Panc1 (cell line): ENCODE measurements around the gene NINJ2. TPM values are rescaled to one million over a fixed set of nuclear protein-coding genes. Genes with fewer than 3 reads are reported as not detected.

Source experiments
- ATAC-seq: fragments of 200-7000 bp; cut with Tn5 transposase; 2 replicates; pipeline ENCODE4 v1.9.1; 2020; ENCODE audit warnings: mild to moderate bottlenecking, moderate library complexity
- BruUV-seq: library from RNA; stranded (reverse); fragments of 400-500 nt; replicated peaks from 2 replicates; lab custom pipeline; 2021; lab: Mats Ljungman, UMichigan
- CTCF ChIA-PET: fragments of 300-600 bp; sonication (Branson Sonifier 250); formaldehyde crosslinking; loops from one replicate; lab custom pipeline; 2022; ENCODE audit warnings: antibody characterized with exemption; lab: Charles Lee
- POLR2A ChIA-PET: fragments of 300-600 bp; sonication (Branson Sonifier 250); formaldehyde crosslinking; loops from one replicate; lab custom pipeline; 2022; ENCODE audit warnings: antibody characterized with exemption; lab: Charles Lee
- DNase-seq: peaks from one replicate; pipeline ENCODE4 v3.0.0-alpha.2; 2010; ENCODE audit warnings: low read depth, low spot score
- H3K27ac ChIP-seq: 2 replicates; pipeline ENCODE4 v1.5.1; 2011; ENCODE audit warnings: mild to moderate bottlenecking, low read length, inconsistent platforms
- H3K27me3 ChIP-seq: fragments of 200-500 bp; sonication (Bioruptor generic); 2 replicates; pipeline ENCODE4 v1.6.0; 2014; ENCODE audit warnings: low read length, inconsistent platforms; ENCODE audit not compliant: control insufficient read depth, insufficient read depth
- H3K36me3 ChIP-seq: fragments of 200-500 bp; sonication (Bioruptor generic); 2 replicates; pipeline ENCODE4 v1.5.1; 2014; ENCODE audit warnings: inconsistent platforms, mild to moderate bottlenecking, low read length, moderate library complexity; ENCODE audit not compliant: control insufficient read depth, insufficient read depth
- H3K4me1 ChIP-seq: 2 replicates; pipeline ENCODE4 v1.5.1; 2011; ENCODE audit warnings: inconsistent platforms, mild to moderate bottlenecking, low read length, moderate library complexity; ENCODE audit not compliant: control insufficient read depth, insufficient read depth
- H3K4me3 ChIP-seq, 2 experiments: 2 replicates each; pipeline ENCODE4 v1.5.1; 2011 to 2012; ENCODE audit warnings: low read depth in 2 of 2, low read length in 2 of 2, mild to moderate bottlenecking in 2 of 2, inconsistent platforms in 1 of 2, moderate library complexity in 1 of 2
- H3K9me3 ChIP-seq: fragments of 200-500 bp; sonication (Bioruptor generic); 2 replicates; pipeline ENCODE4 v1.5.1; 2014; ENCODE audit warnings: low read depth, mild to moderate bottlenecking, inconsistent platforms, low read length, moderate library complexity; ENCODE audit not compliant: control insufficient read depth, insufficient read depth
- POLR2AphosphoS5 ChIP-seq: IDR thresholded peaks from 2 replicates; pipeline ENCODE4 v1.6.1; 2012; ENCODE audit warnings: mild to moderate bottlenecking, low read depth, low read length, moderate library complexity
- SIN3A ChIP-seq: IDR thresholded peaks from 2 replicates; pipeline ENCODE4 v1.6.1; 2012; ENCODE audit warnings: low read depth, mild to moderate bottlenecking, low read length, moderate library complexity, borderline replicate concordance; ENCODE audit not compliant: insufficient read depth
- TCF7L2 ChIP-seq: IDR thresholded peaks from 2 replicates; pipeline ENCODE4 v1.6.1; 2011; ENCODE audit warnings: mild to moderate bottlenecking, low read depth, low read length, inconsistent platforms
- in situ Hi-C: cut with HindIII; loops from 2 replicates; pipeline ENCODE4 v1.10.0; 2016; ENCODE audit warnings: low sequenced_read_pairs, low pct_unique_long_range_greater_than_20kb
- intact Hi-C: fragments of 100-400 bp; cut with micrococcal nuclease; formaldehyde crosslinking; loops from one replicate; pipeline ENCODE4 v1.10.0; 2022; ENCODE audit not compliant: unreplicated experiment
- total RNA-seq: library from RNA; stranded (reverse); gene quantifications from one replicate; pipeline ENCODE4 v1.2.1, GENCODE V29; 2021; ENCODE audit not compliant: unreplicated experiment
- TF ChIP-seq, protein P1 (sequence below), 2 experiments: IDR thresholded peaks; 2 replicates each; pipeline ENCODE4 v1.6.1; 2011 to 2012; ENCODE audit warnings: low read depth in 2 of 2, control low read depth in 1 of 2, low read length in 1 of 2, mild to moderate bottlenecking in 1 of 2, moderate library complexity in 1 of 2; ENCODE audit not compliant: insufficient read depth in 1 of 2
- TF ChIP-seq, protein P2 (sequence below): fragments of 450-650 bp; IDR thresholded peaks from 2 replicates; pipeline ENCODE4 v1.5.1; 2017; ENCODE audit warnings: mild to moderate bottlenecking

NINJ2 gene
- total RNA-seq, 1 experiment from 2014 or later: 1.9 TPM

DNA sequence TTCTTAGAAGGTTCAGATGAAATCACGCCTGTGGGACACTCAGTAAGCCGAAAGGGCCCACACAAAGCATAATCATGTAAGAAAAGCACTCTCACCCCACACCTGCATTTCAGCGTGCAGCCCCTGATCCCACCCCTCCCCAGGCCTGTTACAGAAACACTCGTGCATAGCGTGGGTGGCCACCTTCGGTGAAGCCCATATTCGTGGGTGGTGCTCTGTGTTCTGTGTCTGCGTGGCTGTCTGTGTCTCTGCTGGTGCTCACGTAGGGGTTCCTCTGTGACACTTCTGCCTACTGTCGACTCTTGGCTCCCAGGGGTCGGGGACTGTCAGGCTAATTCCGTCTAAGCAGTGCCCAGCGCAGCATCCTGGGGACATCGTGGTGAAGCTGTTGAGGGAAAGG lies 129.5 kb downstream of the NINJ2 start:
- POLR2A ChIA-PET: no interaction called here
- DNase-seq (no peak), ATAC-seq (no peak)
- H3K4me1 ChIP-seq: no peaks in the 10 kb centered on the region
- no peak overlapping the region for H3K4me3 ChIP-seq
- no peak overlapping the region for H3K27ac ChIP-seq
- TF ChIP-seq TCF7L2: no peak
- TF ChIP-seq, protein P1, sequence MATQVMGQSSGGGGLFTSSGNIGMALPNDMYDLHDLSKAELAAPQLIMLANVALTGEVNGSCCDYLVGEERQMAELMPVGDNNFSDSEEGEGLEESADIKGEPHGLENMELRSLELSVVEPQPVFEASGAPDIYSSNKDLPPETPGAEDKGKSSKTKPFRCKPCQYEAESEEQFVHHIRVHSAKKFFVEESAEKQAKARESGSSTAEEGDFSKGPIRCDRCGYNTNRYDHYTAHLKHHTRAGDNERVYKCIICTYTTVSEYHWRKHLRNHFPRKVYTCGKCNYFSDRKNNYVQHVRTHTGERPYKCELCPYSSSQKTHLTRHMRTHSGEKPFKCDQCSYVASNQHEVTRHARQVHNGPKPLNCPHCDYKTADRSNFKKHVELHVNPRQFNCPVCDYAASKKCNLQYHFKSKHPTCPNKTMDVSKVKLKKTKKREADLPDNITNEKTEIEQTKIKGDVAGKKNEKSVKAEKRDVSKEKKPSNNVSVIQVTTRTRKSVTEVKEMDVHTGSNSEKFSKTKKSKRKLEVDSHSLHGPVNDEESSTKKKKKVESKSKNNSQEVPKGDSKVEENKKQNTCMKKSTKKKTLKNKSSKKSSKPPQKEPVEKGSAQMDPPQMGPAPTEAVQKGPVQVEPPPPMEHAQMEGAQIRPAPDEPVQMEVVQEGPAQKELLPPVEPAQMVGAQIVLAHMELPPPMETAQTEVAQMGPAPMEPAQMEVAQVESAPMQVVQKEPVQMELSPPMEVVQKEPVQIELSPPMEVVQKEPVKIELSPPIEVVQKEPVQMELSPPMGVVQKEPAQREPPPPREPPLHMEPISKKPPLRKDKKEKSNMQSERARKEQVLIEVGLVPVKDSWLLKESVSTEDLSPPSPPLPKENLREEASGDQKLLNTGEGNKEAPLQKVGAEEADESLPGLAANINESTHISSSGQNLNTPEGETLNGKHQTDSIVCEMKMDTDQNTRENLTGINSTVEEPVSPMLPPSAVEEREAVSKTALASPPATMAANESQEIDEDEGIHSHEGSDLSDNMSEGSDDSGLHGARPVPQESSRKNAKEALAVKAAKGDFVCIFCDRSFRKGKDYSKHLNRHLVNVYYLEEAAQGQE (IDR thresholded peaks at IDR 0.05; ENCODE audit: insufficient read depth in 1 of 2, low read depth in 2 of 2, low read length in 1 of 2): no peak
- TF ChIP-seq, protein P2, sequence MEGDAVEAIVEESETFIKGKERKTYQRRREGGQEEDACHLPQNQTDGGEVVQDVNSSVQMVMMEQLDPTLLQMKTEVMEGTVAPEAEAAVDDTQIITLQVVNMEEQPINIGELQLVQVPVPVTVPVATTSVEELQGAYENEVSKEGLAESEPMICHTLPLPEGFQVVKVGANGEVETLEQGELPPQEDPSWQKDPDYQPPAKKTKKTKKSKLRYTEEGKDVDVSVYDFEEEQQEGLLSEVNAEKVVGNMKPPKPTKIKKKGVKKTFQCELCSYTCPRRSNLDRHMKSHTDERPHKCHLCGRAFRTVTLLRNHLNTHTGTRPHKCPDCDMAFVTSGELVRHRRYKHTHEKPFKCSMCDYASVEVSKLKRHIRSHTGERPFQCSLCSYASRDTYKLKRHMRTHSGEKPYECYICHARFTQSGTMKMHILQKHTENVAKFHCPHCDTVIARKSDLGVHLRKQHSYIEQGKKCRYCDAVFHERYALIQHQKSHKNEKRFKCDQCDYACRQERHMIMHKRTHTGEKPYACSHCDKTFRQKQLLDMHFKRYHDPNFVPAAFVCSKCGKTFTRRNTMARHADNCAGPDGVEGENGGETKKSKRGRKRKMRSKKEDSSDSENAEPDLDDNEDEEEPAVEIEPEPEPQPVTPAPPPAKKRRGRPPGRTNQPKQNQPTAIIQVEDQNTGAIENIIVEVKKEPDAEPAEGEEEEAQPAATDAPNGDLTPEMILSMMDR: no peak
- TF ChIP-seq SIN3A: no peak
- no peak for TF ChIP-seq POLR2AphosphoS5
- in situ Hi-C loops (no loop called here), intact Hi-C loops (no loop called here)
- no TSS peak for BruUV-seq
- CTCF ChIA-PET: no interaction called here
- H3K36me3 ChIP-seq: no peaks in the 10 kb centered on the region
- H3K27me3 ChIP-seq: no peaks in the 10 kb centered on the region
- no peaks in the 10 kb centered on the region for H3K9me3 ChIP-seq

DNA sequence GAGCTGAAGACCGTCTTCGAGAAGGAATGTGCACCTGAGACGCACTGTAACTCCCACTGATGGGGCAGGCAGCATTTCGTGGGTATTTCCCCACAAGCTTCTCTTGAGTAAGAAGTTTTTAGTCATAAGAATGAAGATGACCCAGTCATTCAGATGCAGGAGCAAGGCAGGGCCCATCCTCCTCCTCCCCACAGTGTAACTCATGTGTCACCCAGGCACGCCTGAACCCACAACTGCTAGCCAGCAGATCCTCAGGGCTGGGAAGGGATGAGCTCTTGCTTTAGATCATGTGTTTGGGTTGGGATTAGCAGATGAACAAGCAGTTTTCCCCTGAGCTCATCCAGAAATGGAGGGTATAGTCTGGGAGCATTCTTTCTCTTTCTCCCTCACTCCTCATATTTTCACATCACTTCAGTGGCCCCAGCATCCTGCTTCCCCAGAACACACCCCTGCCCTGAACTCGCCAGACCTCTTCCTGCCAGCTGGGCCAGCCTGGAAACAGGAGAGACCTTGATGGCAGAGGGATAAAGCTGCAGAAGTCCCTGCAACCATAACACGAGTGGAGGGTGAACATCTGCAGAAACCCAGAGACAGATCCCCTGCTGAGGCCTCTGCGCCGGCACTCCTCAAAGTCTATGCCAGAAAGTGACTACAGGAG lies 130.2 kb downstream of the NINJ2 start:
- Histone ChIP-seq H3K27ac (no peak overlapping the region), H3K4me1 (no peaks in the 10 kb centered on the region), H3K4me3 (no peak overlapping the region), H3K9me3 (no peaks in the 10 kb centered on the region), H3K36me3 (no peaks in the 10 kb centered on the region), H3K27me3 (no peaks in the 10 kb centered on the region)
- in situ Hi-C loops (no loop called here), intact Hi-C loops (no loop called here)
- DNase-seq (no peak), ATAC-seq (no peak)
- BruUV-seq: no TSS peak
- TF ChIP-seq SIN3A (no peak), POLR2AphosphoS5 (no peak), TCF7L2 (no peak)
- TF ChIP-seq, protein P1 (IDR thresholded peaks at IDR 0.05; ENCODE audit: insufficient read depth in 1 of 2, low read depth in 2 of 2, low read length in 1 of 2): no peak
- TF ChIP-seq, protein P2: no peak
- ChIA-PET CTCF (no interaction called here), POLR2A (no interaction called here)
